Measurements from ENCODE around the gene BLOC1S4. TPM values are rescaled to one million over a fixed set of nuclear protein-coding genes. Genes with fewer than 3 reads are reported as not detected.
A peak's percentile ranks its signal among the peaks of the same experiment; 100 is the strongest.
"Not testable (repeated sequence)": the region's sequence is repeated elsewhere in the genome, so short reads cannot be mapped to it uniquely, and the experiment has no call there.

BLOC1S4 gene, protein sequence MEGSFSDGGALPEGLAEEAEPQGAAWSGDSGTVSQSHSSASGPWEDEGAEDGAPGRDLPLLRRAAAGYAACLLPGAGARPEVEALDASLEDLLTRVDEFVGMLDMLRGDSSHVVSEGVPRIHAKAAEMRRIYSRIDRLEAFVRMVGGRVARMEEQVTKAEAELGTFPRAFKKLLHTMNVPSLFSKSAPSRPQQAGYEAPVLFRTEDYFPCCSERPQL
- 14.8 TPM for polyA plus RNA-seq
- long read RNA-seq, donor 1, transcript BLOC1S4-201 (1 exons, 1,617 nt), result major isoform, 11 of 11 reads
- long read RNA-seq, donor 1, partial matches to known transcripts, result 0 of 11 reads
- long read RNA-seq, donor 1, other reads (novel, unspliced or antisense), result 0 of 11 reads
- long read RNA-seq, donor 2, transcript BLOC1S4-201 (1 exons, 1,617 nt), result major isoform, 18 of 18 reads
- long read RNA-seq, donor 2, partial matches to known transcripts, result 0 of 18 reads
- long read RNA-seq, donor 2, other reads (novel, unspliced or antisense), result 0 of 18 reads
- long read RNA-seq, donor 3, result 0 reads
- long read RNA-seq, donor 4, transcript BLOC1S4-201 (1 exons, 1,617 nt), result major isoform, 6 of 6 reads
- long read RNA-seq, donor 4, partial matches to known transcripts, result 0 of 6 reads
- long read RNA-seq, donor 4, other reads (novel, unspliced or antisense), result 0 of 6 reads
- long read RNA-seq, donor 5, transcript BLOC1S4-201 (1 exons, 1,617 nt), result major isoform, 22 of 22 reads
- long read RNA-seq, donor 5, partial matches to known transcripts, result 0 of 22 reads
- long read RNA-seq, donor 5, other reads (novel, unspliced or antisense), result 0 of 22 reads
- long read RNA-seq, donor 6, transcript BLOC1S4-201 (1 exons, 1,617 nt), result major isoform, 24 of 24 reads
- long read RNA-seq, donor 6, partial matches to known transcripts, result 0 of 24 reads
- long read RNA-seq, donor 6, other reads (novel, unspliced or antisense), result 0 of 24 reads
- long read RNA-seq, donor 7, transcript BLOC1S4-201 (1 exons, 1,617 nt), result major isoform, 12 of 12 reads
- long read RNA-seq, donor 7, partial matches to known transcripts, result 0 of 12 reads
- long read RNA-seq, donor 7, other reads (novel, unspliced or antisense), result 0 of 12 reads
- long read RNA-seq, donor 8, transcript BLOC1S4-201 (1 exons, 1,617 nt), result major isoform, 28 of 28 reads
- long read RNA-seq, donor 8, partial matches to known transcripts, result 0 of 28 reads
- long read RNA-seq, donor 8, other reads (novel, unspliced or antisense), result 0 of 28 reads
- long read RNA-seq, donor 9, transcript BLOC1S4-201 (1 exons, 1,617 nt), result major isoform, 32 of 32 reads
- long read RNA-seq, donor 9, partial matches to known transcripts, result 0 of 32 reads
- long read RNA-seq, donor 9, other reads (novel, unspliced or antisense), result 0 of 32 reads
- long read RNA-seq, donor 10, transcript BLOC1S4-201 (1 exons, 1,617 nt), result major isoform, 27 of 27 reads
- long read RNA-seq, donor 10, partial matches to known transcripts, result 0 of 27 reads
- long read RNA-seq, donor 10, other reads (novel, unspliced or antisense), result 0 of 27 reads
- long read RNA-seq, donor 11, transcript BLOC1S4-201 (1 exons, 1,617 nt), result major isoform, 25 of 25 reads
- long read RNA-seq, donor 11, partial matches to known transcripts, result 0 of 25 reads
- long read RNA-seq, donor 11, other reads (novel, unspliced or antisense), result 0 of 25 reads

DNA sequence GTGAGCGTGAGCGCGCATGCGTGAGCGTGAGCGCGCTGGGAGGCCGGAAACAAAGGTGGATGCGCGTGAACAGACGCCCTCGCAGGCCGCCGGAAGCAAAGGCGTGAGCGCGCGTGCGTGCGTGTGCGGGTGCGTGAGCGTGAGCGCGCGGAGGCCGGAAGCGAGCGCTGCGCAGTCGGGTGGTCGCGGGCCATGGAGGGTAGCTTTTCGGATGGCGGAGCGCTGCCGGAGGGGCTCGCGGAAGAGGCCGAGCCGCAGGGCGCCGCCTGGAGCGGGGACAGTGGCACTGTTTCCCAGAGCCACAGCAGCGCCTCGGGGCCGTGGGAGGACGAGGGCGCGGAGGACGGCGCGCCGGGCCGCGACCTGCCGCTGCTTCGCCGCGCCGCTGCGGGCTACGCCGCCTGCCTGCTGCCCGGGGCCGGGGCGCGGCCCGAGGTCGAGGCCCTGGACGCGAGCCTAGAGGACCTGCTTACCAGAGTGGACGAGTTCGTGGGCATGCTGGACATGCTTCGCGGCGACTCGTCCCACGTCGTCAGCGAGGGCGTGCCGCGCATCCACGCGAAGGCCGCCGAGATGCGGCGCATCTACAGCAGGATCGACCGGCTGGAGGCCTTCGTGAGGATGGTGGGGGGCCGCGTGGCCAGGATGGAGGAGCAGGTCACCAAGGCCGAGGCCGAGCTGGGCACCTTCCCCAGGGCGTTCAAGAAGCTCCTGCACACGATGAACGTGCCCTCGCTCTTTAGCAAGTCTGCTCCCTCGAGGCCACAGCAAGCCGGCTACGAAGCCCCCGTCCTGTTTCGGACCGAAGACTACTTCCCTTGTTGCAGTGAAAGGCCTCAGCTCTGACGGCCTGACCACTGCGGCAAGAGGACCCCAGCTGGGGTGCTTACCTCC is at the start of gene BLOC1S4:
Gene BLOC1S4 (plus strand): TSS at position 157 of the 894 bp plus-strand sequence. CDS start 36 bp downstream, at position 193.
- no CpG with 5 or more reads among the region's 109 CpGs for WGBS (ENCODE audit: insufficient coverage, low lambda C conversion rate)
- Histone ChIP-seq H3K9me3 (ENCODE audit: control insufficient read depth, low read depth, low read length) (peaks cover 2% of the 10 kb centered on the region), H3K36me3 (ENCODE audit: control insufficient read depth, insufficient read depth, low read length) (no peaks in the 10 kb centered on the region), H3K27me3 (ENCODE audit: control insufficient read depth, insufficient read depth, low read length) (no peaks in the 10 kb centered on the region), H3K27ac (ENCODE audit: low read length) (peak within 1 kb of the TSS; percentile 85), H3K4me3 (ENCODE audit: low read length) (peak within 1 kb of the TSS; percentile 86), H3K4me1 (ENCODE audit: control insufficient read depth, insufficient read depth, low read length) (peaks cover 9% of the 10 kb centered on the region)
- DNase-seq, result peak; percentile 94 to 95

DNA sequence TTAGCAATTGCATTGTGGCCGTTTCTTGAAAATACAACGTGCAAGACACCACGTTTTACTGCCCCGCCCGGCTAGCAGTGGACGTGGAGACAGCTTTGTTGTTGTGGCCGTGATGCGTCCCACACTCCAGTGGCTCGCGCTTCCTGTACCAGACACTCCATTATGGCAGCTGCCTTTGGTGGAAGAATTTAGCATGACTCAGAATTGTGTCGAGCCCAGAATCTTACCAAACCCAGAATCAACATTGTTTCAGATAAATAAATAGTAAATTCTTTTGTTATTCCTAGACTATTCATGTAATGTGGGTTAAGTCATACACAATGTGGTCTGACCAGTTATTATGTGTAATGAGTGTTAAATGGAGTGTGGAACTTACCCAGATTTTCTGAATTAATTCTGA is 47.6 kb upstream of the BLOC1S4 start:
- H3K36me3 ChIP-seq (ENCODE audit: control insufficient read depth, insufficient read depth, low read length), result peaks cover 2% of the 10 kb centered on the region
- peaks cover 10% of the 10 kb centered on the region for H3K9me3 ChIP-seq (ENCODE audit: control insufficient read depth, low read depth, low read length)
- H3K4me3 ChIP-seq (ENCODE audit: low read length), result no peak overlapping the region
- H3K27me3 ChIP-seq (ENCODE audit: control insufficient read depth, insufficient read depth, low read length), result peaks cover 26% of the 10 kb centered on the region
- H3K4me1 ChIP-seq (ENCODE audit: control insufficient read depth, insufficient read depth, low read length), result no peaks in the 10 kb centered on the region
- no peak overlapping the region for H3K27ac ChIP-seq (ENCODE audit: low read length)
- no CpG with 5 or more reads among the region's 11 CpGs for WGBS (ENCODE audit: insufficient coverage, low lambda C conversion rate)
- DNase-seq, result no peak

DNA sequence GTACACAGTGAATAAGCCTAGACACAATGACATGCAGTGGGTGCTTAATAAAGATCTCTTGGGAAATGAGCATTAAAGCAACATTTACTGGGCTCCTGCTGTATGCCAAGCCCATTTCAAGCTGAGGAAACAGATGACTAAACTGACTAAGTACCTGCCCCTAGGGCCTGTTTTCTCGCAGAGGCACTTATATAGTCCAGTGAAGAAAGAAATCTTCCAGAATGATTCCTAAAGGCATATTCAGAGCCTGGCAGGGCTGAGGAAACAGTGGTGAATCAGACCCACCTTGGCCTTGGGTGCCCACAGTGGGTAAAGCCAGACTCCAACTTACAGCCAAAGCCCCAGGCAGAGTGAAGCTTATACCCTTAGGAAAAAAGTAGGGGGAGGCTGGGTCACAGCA is 44.3 kb upstream of the BLOC1S4 start:
- H3K27me3 ChIP-seq (ENCODE audit: control insufficient read depth, insufficient read depth, low read length), result no peaks in the 10 kb centered on the region
- peaks cover 7% of the 10 kb centered on the region for H3K9me3 ChIP-seq (ENCODE audit: control insufficient read depth, low read depth, low read length)
- H3K36me3 ChIP-seq (ENCODE audit: control insufficient read depth, insufficient read depth, low read length), result peaks cover 10% of the 10 kb centered on the region
- H3K4me1 ChIP-seq (ENCODE audit: control insufficient read depth, insufficient read depth, low read length), result peaks cover 6% of the 10 kb centered on the region
- H3K4me3 ChIP-seq (ENCODE audit: low read length), result no peak overlapping the region
- H3K27ac ChIP-seq (ENCODE audit: low read length), result no peak overlapping the region
- no CpG with 5 or more reads among the region's 1 CpG for WGBS (ENCODE audit: insufficient coverage, low lambda C conversion rate)
- DNase-seq, result no peak

DNA sequence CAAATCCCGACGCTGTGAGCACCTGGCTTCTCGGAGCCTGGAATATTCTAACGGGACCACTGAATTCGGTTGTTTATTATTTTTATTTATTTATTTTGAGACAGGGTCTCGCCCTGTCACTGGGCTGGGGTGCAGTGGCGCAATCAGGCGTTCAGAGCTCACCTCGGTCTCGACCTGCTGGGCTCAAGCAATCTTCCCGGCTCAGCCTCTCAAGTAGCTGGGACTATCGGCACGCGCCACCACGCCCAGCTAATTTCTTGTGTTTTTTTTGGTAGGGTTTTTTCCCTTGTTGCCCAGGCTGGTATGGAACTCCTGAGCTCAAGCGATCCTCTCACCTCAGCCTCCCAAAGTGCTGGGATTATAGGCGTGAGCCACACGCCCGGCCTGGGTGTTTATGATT is 43.8 kb upstream of the BLOC1S4 start:
- Histone ChIP-seq H3K4me3 (ENCODE audit: low read length) (no peak overlapping the region), H3K36me3 (ENCODE audit: control insufficient read depth, insufficient read depth, low read length) (peaks cover 14% of the 10 kb centered on the region), H3K27ac (ENCODE audit: low read length) (no peak overlapping the region), H3K4me1 (ENCODE audit: control insufficient read depth, insufficient read depth, low read length) (peaks cover 6% of the 10 kb centered on the region), H3K9me3 (ENCODE audit: control insufficient read depth, low read depth, low read length) (peaks cover 7% of the 10 kb centered on the region), H3K27me3 (ENCODE audit: control insufficient read depth, insufficient read depth, low read length) (no peaks in the 10 kb centered on the region)
- DNase-seq, result no peak
- WGBS (ENCODE audit: insufficient coverage, low lambda C conversion rate), result no CpG with 5 or more reads among the region's 19 CpGs

DNA sequence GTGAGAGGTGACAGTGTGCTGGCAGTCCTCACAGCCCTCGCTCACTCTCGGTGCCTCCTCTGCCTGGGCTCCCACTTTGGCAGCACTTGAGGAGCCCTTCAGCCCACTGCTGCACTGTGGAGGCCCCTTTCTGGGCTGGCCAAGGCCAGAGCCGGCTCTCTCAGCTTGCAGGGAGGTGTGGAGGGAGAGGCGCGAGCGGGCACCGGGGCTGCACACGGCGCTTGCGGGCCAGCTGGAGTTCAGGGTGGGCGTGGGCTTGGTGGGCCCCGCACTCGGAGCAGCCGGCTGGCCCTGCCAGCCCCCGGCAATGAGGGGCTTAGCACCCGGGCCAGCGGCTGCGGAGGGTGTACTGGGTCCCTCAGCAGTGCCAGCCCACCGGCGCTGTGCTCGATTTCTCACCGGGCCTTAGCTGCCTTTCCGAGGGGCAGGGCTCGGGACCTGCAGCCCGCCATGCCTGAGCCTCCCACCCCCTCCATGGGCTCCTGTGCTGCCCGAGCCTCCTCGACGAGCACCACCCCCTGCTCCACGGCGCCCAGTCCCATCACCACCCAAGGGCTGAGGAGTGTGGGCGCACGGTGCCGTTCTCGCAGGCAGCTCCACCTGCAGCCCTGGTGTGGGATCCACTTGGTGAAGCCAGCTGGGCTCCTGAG is 43.3 kb upstream of the BLOC1S4 start:
- not testable (repeated sequence) for H3K9me3 ChIP-seq (ENCODE audit: control insufficient read depth, low read depth, low read length); H3K4me3 ChIP-seq (ENCODE audit: low read length); DNase-seq; H3K27ac ChIP-seq (ENCODE audit: low read length); H3K27me3 ChIP-seq (ENCODE audit: control insufficient read depth, insufficient read depth, low read length); H3K4me1 ChIP-seq (ENCODE audit: control insufficient read depth, insufficient read depth, low read length)
- peaks cover 16% of the 10 kb centered on the region for H3K36me3 ChIP-seq (ENCODE audit: control insufficient read depth, insufficient read depth, low read length)
- no CpG with 5 or more reads among the region's 34 CpGs for WGBS (ENCODE audit: insufficient coverage, low lambda C conversion rate)

DNA sequence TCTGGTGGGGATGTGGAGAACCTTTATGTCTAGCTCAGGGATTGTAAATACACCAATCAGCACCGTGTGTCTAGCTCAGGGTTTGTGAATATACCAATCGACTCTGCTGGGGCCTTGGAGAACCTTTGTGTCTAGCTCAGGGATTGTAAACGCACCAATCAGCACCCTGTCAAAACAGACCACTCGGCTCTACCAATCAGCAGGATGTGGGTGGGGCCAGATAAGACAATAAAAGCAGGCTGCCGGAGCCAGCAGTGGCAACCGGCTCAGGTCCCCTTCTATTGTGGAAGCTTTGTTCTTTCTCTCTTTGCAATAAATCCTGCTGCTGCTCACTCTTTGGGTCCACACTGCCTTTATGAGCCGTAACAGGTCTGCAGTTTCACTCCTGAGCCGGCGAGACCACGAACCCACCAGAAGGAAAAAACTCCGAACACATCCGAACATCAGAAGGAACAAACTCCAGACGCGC is 42.7 kb upstream of the BLOC1S4 start:
- WGBS (ENCODE audit: insufficient coverage, low lambda C conversion rate), result no CpG with 5 or more reads among the region's 14 CpGs
- not testable (repeated sequence) for H3K27me3 ChIP-seq (ENCODE audit: control insufficient read depth, insufficient read depth, low read length); H3K9me3 ChIP-seq (ENCODE audit: control insufficient read depth, low read depth, low read length); H3K4me1 ChIP-seq (ENCODE audit: control insufficient read depth, insufficient read depth, low read length)
- peaks cover 17% of the 10 kb centered on the region for H3K36me3 ChIP-seq (ENCODE audit: control insufficient read depth, insufficient read depth, low read length)
- H3K27ac ChIP-seq (ENCODE audit: low read length), result peak overlapping the region; percentile 91
- H3K4me3 ChIP-seq (ENCODE audit: low read length), result peak overlapping the region; percentile 57
- DNase-seq, result peak in 1 of 2 donors; percentile 54

DNA sequence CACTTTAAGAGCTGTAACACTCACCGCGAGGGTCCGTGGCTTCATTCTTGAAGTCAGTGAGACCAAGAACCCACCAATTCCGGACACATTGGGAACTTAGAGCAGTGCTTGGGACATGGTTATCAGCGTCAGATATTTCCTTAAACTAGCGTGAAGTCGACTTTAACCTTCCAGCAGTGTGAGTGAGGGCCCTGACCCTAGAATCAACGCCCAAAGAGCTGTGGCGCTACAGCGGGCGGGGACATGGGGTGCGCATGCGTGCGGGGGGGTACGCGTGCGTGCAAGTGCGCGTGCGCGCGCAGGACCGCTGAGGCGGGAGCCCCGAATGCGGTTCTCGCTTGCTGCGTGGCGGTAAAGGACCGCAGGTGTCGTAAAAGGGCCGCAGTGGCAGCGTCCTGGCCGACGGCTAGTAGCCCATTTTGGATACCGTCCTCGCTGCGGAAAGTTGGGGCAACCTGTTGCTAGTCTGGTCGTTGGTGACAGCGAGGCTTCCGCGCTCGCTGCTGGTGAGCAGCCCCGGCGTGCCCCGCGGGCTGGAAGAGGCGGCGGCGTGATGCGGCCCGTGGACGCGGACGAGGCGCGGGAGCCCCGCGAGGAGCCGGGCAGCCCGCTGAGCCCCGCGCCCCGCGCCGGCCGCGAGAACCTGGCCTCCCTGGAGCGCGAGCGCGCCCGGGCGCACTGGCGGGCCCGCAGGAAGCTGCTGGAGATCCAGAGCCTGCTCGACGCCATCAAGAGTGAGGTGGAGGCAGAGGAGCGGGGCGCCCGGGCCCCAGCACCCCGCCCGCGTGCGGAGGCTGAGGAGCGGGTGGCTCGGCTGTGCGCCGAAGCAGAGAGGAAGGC is 42.1 kb upstream of the BLOC1S4 start:
- H3K36me3 ChIP-seq (ENCODE audit: control insufficient read depth, insufficient read depth, low read length), result peaks cover 19% of the 10 kb centered on the region

DNA sequence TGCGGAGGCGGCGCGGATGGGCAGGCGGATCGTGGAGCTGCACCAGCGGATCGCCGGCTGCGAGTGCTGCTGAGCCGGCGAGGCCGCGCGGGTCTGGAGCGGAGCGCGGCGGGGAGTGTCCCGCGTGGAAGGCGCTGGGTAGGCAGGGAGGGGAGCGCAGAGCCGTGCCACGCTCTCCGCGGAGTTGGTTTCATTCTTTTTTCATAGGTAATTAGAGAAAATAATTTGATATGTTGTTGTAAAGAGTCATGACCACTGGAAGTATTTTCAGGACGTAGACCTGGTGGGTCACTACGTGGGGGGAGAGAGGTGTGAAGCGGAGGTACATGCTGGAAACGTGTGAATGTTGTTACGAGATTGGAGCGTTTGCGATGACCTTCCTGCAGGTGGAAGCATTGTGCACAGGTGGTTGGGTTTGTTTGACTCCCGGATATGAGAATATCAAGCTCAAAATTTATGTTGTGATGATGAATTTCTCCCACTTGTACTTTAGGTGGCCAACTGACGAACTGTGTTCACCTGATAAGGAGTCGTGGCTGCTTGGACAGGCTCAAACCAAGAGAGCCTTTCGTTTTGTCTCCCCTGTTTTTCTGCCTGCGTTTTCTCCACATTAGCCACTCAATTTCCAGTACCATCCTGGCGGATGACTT is 41.3 kb upstream of the BLOC1S4 start:
- DNase-seq, result peak; percentile 55 to 75
- Histone ChIP-seq H3K36me3 (ENCODE audit: control insufficient read depth, insufficient read depth, low read length) (peaks cover 19% of the 10 kb centered on the region), H3K27me3 (ENCODE audit: control insufficient read depth, insufficient read depth, low read length) (no peaks in the 10 kb centered on the region), H3K4me1 (ENCODE audit: control insufficient read depth, insufficient read depth, low read length) (peaks cover 6% of the 10 kb centered on the region), H3K4me3 (ENCODE audit: low read length) (peak overlapping the region; percentile 57), H3K9me3 (ENCODE audit: control insufficient read depth, low read depth, low read length) (peaks cover 7% of the 10 kb centered on the region), H3K27ac (ENCODE audit: low read length) (no peak overlapping the region)
- WGBS (ENCODE audit: insufficient coverage, low lambda C conversion rate), result 0% methylated on average over 1 of the region's 40 CpGs

More for the DNA sequence above, 42.1 kb upstream of the BLOC1S4 start:
- H3K9me3 ChIP-seq (ENCODE audit: control insufficient read depth, low read depth, low read length), result peaks cover 7% of the 10 kb centered on the region
- peak overlapping the region; percentile 57 for H3K4me3 ChIP-seq (ENCODE audit: low read length)
- no CpG with 5 or more reads among the region's 89 CpGs for WGBS (ENCODE audit: insufficient coverage, low lambda C conversion rate)
- peaks cover 6% of the 10 kb centered on the region for H3K4me1 ChIP-seq (ENCODE audit: control insufficient read depth, insufficient read depth, low read length)
- no peaks in the 10 kb centered on the region for H3K27me3 ChIP-seq (ENCODE audit: control insufficient read depth, insufficient read depth, low read length)
- peak; percentile 96 to 98 for DNase-seq
- peak overlapping the region; percentile 91 for H3K27ac ChIP-seq (ENCODE audit: low read length)
